HFFc6 (cell line): ENCODE results near the gene CELF5. TPM values are rescaled to one million over a fixed set of nuclear protein-coding genes. Genes with fewer than 3 reads are reported as not detected.
"Not testable (repeated sequence)": the region's sequence is repeated elsewhere in the genome, so short reads cannot be mapped to it uniquely, and the experiment has no call there.

ENCODE experiments used
- DNase-seq: peaks from one replicate; pipeline ENCODE4 v3.0.0-alpha.2; 2018
- H3K27ac Mint-ChIP-seq: 2 replicates; pipeline ENCODE4 v1.8.0; 2020; ENCODE audit warnings: mild to moderate bottlenecking, mixed read lengths
- H3K27me3 Mint-ChIP-seq: 2 replicates; pipeline ENCODE4 v1.8.0; 2021; ENCODE audit warnings: mild to moderate bottlenecking, moderate library complexity, mixed read lengths; ENCODE audit not compliant: insufficient read depth
- H3K36me3 Mint-ChIP-seq: 2 replicates; pipeline ENCODE4 v1.8.0; 2021; ENCODE audit warnings: low read depth, mixed read lengths
- H3K4me1 Mint-ChIP-seq: 2 replicates; pipeline ENCODE4 v1.8.0; 2020; ENCODE audit warnings: low read depth, mixed read lengths
- H3K4me3 Mint-ChIP-seq: 2 replicates; pipeline ENCODE4 v1.8.0; 2020; ENCODE audit warnings: mild to moderate bottlenecking, moderate library complexity, mixed read lengths
- H3K9me3 Mint-ChIP-seq: 2 replicates; pipeline ENCODE4 v1.8.0; 2020; ENCODE audit warnings: mild to moderate bottlenecking, mixed read lengths
- total RNA-seq, 6 experiments: library from RNA; stranded (reverse); fragmentation: NEBNext Ultra II Directional; extraction: Animal tissue kit (Norgen Biotek cat#: 25700); gene quantifications; 2 replicates in 1 of 6; 3 replicates in 5 of 6; pipeline ENCODE4 v1.2.3, GENCODE V29; 2021
- TF ChIP-seq, protein P1 (sequence below): fragments of 200-600 bp; sonication (generic); IDR thresholded peaks from 2 replicates; pipeline ENCODE4 v1.5.0; 2021; ENCODE audit warnings: antibody characterized with exemption, mild to moderate bottlenecking

The CELF5 gene
- total RNA-seq, 6 experiments from 2014 or later = 0.20 to 0.46 (median 0.30) TPM; not detected in 3

DNA sequence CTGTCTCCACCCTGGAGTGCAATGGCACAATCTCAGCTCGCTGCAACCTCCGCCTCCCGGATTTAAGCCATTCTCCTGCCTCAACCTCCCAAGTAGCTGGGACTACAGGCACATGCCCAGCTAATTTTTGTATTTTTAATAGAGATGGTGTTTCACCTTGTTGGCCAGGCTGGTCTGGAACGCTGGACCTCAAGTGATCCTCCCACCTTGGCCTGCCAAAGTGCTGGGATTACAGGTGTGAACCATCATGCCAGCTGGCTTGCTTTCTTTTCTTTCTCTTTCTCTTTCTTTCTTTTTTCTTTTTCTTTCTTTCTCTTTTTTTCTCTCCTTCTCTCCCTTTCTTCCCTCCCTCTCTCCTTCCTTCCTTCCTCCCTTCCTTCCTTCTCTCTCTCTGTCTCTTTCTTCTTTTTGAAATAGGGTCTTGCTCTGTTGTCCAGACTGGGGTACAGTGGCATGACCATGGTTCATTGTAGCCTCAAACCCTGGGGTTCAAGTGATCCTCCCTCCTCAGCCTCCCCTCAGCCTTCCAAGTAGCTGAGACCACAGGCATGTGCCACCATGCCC, 108.6 kb downstream of the CELF5 start:
- Mint-ChIP-seq H3K36me3 (no peaks in the 10 kb centered on the region), H3K27ac (no peak overlapping the region), H3K9me3 (no peaks in the 10 kb centered on the region), H3K4me3 (no peak overlapping the region), H3K27me3 (peaks cover 6% of the 10 kb centered on the region), H3K4me1 (peaks cover 31% of the 10 kb centered on the region)
- TF ChIP-seq, protein P1, sequence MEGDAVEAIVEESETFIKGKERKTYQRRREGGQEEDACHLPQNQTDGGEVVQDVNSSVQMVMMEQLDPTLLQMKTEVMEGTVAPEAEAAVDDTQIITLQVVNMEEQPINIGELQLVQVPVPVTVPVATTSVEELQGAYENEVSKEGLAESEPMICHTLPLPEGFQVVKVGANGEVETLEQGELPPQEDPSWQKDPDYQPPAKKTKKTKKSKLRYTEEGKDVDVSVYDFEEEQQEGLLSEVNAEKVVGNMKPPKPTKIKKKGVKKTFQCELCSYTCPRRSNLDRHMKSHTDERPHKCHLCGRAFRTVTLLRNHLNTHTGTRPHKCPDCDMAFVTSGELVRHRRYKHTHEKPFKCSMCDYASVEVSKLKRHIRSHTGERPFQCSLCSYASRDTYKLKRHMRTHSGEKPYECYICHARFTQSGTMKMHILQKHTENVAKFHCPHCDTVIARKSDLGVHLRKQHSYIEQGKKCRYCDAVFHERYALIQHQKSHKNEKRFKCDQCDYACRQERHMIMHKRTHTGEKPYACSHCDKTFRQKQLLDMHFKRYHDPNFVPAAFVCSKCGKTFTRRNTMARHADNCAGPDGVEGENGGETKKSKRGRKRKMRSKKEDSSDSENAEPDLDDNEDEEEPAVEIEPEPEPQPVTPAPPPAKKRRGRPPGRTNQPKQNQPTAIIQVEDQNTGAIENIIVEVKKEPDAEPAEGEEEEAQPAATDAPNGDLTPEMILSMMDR = no peak
- no peak for DNase-seq

DNA sequence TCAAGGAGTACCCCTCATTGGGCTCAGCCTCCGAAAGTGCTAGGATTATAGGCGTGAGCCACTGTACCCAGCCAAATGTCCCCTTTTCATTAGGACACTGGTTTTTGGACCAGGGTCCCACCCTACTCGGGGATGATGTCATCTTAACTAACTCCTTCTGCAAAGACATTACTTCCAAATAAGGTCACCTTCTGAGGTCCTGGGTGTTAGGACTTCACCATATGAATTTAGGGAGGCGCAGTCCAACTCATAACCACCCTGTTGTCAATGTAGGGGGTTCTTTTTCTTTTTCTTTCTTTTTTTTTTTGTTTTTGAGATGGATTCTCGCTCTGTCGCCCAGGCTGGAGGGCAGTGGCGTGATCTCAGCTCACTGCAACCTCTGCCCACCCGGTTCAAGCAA, 109.2 kb downstream of the CELF5 start:
- Mint-ChIP-seq H3K4me1 (peaks cover 31% of the 10 kb centered on the region), H3K4me3 (no peak overlapping the region), H3K27ac (no peak overlapping the region), H3K9me3 (no peaks in the 10 kb centered on the region), H3K27me3 (peaks cover 6% of the 10 kb centered on the region), H3K36me3 (no peaks in the 10 kb centered on the region)
- no peak for DNase-seq
- TF ChIP-seq, protein P1 = no peak

DNA sequence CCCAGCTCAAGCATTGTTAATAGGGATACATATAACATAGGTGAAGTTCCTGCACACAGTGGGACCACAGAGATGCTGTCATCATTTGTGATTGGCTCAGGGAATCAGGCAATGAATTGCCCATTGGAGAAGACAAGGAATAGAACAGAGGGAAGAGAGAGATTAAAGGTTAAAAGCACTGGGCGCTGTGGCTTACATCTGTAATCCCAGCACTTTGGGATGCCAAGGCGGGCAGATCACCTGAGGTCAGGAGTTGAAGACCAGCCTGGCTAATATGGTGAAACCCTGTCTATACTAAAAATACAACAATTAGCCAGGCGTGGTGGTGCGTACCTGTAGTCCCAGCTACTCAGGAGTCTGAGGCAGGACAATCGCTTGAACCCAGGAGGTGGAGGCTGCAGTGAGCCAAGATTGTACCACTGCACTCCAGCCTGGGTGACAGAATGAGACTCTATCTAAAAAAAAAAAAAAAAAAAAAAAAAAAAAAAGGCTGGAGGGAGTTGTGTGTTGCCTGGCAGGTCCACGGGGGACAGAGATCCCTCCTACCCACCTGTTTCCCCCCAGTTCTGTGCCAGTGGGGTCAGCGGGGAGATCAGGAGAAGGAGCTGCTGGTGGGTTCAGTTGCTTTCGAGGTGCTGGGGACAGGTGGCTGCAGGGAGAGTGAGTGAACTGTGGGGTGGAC, 110.4 kb downstream of the CELF5 start:
- peaks cover 31% of the 10 kb centered on the region for H3K4me1 Mint-ChIP-seq
- peak overlapping the region; percentile 93 for H3K27ac Mint-ChIP-seq
- H3K4me3 Mint-ChIP-seq = peak overlapping the region; percentile 45; the same call in 1 of the 2 replicates
- H3K9me3 Mint-ChIP-seq, H3K36me3 Mint-ChIP-seq, H3K27me3 Mint-ChIP-seq, DNase-seq: not testable (repeated sequence)

DNA sequence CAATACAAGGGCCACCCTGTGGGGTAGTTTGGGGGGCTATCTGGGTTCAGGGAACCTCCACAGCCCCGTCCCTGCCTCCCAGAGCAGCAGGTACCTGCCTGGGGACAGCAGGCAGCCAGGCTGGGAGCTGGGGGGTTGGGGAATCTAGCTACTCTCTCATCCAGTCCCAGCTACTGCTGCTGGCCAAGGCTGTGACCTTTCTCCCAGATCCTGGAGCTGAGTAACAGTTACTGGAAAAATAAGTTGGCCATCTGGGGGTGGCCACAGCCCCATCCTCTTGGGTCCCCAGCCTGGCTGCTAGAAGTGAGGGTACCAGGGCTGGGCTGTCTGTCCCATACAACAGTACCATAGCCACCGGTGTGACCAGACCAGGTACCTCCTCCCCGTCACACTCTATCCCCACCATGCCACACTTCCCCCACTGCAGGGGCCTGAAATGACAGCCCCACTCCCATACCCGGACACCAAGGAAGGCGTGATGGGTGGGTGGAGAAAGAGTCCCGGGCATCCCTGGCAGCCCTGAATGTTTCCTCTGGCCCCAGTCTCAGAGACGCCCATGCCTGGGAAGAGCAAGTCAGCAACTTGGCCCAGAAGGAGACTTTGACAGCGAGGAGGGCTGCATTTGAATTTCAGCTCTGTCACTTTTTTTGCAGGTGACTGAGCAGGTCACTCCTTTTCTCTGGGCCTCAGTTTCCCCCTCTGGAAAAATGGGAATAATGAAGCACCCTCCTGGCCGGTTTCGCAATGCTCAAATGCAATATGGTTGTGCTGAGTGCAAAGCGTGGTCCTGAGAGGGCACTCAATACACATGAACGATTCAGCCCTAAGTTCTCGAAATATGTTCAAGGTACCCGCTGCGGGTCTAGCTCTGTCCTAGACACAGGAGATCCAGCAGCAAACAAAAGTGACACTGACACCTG, 111.2 kb downstream of the CELF5 start:
- DNase-seq = peak; percentile 30
- TF ChIP-seq, protein P1 = no peak
- Mint-ChIP-seq H3K27me3 (peaks cover 3% of the 10 kb centered on the region; the same call in 1 of the 2 replicates), H3K27ac (peak overlapping the region; percentile 93), H3K9me3 (no peaks in the 10 kb centered on the region), H3K4me1 (peaks cover 31% of the 10 kb centered on the region), H3K4me3 (peak overlapping the region; percentile 53), H3K36me3 (no peaks in the 10 kb centered on the region)

DNA sequence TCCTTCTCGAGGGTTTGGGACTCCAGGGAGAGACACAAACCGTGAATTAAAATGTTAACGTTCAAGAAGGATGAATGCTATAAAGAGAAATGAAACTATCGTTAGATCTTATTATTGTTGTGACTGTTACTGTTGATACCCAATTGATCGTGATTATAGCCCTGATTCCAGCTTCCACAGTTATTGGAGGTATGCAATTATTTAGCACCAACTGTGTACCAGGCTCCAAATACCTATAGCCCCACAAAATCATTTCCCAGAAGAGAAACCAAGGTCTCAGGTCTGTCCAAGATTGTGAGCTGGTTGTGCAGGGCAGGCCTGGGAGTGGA, 111.9 kb downstream of the CELF5 start:
- H3K36me3 Mint-ChIP-seq = no peaks in the 10 kb centered on the region

More for the DNA sequence above, 111.9 kb downstream of the CELF5 start:
- Mint-ChIP-seq H3K4me1 (peaks cover 31% of the 10 kb centered on the region), H3K27ac (peak overlapping the region; percentile 93), H3K27me3 (peaks cover 3% of the 10 kb centered on the region; the same call in 1 of the 2 replicates), H3K9me3 (no peaks in the 10 kb centered on the region), H3K4me3 (peak overlapping the region; percentile 53; the same call in 1 of the 2 replicates)
- TF ChIP-seq, protein P1 = no peak
- DNase-seq = no peak
